Breast epithelium (tissue), 4 donors: ENCODE data around the gene MALRD1. TPM values are rescaled to one million over a fixed set of nuclear protein-coding genes. Genes with fewer than 3 reads are reported as not detected.

Experiments
- DNase-seq, 2 donors: peaks; one replicate each; pipeline ENCODE4 v3.0.0-alpha.2; 2019; ENCODE audit warnings: low spot score in 2 of 2
- H3K27ac ChIP-seq, 2 donors: fragments of 200-600 bp; sonication (generic) in 1 of 2; one replicate each; pipeline ENCODE4 v1.5.1; 2016 to 2019; ENCODE audit warnings: mild to moderate bottlenecking in 1 of 2
- H3K27me3 ChIP-seq, 2 donors: fragments of 200-600 bp; sonication (generic) in 1 of 2; one replicate each; pipeline versions ENCODE4 v1.5.1 to v1.6.0; 2017 to 2019; ENCODE audit warnings: control low read depth in 1 of 2, mild to moderate bottlenecking in 1 of 2
- H3K36me3 ChIP-seq: fragments of 200-600 bp; one replicate; pipeline ENCODE4 v1.5.1; 2019
- H3K4me1 ChIP-seq, 2 donors: fragments of 200-600 bp; sonication (generic); one replicate each; pipeline ENCODE4 v1.5.1; 2016 to 2019; ENCODE audit warnings: control low read depth in 1 of 2
- H3K4me3 ChIP-seq, 3 donors: fragments of 200-600 bp; sonication (generic); 1 replicate in 2 of 3; 2 replicates in 1 of 3; pipeline ENCODE4 v1.5.1; 2016 to 2019; ENCODE audit warnings: mild to moderate bottlenecking in 3 of 3, moderate library complexity in 2 of 3
- H3K9me3 ChIP-seq, 2 donors: fragments of 200-600 bp; sonication (generic) in 1 of 2; one replicate each; pipeline ENCODE4 v1.5.1; 2016 to 2019; ENCODE audit warnings: control low read depth in 1 of 2
- CTCF ChIP-seq, 3 donors: fragments of 450-650 bp; IDR thresholded peaks; one replicate each; pipeline ENCODE4 v1.5.1; 2016 to 2017; ENCODE audit warnings: antibody characterized with exemption in 3 of 3, mild to moderate bottlenecking in 3 of 3, moderate library complexity in 3 of 3
- POLR2A ChIP-seq: fragments of 450-650 bp; IDR thresholded peaks from one replicate; pipeline ENCODE4 v1.6.1; 2016; ENCODE audit warnings: antibody characterized with exemption, mild to moderate bottlenecking, moderate library complexity
- POLR2AphosphoS5 ChIP-seq, 3 donors: sonication (generic); formaldehyde crosslinking; IDR thresholded peaks; one replicate each; pipeline ENCODE4 v1.6.1; 2017; ENCODE audit warnings: antibody characterized with exemption in 3 of 3
- intact Hi-C: fragments of 100-400 bp; cut with DNase I; formaldehyde crosslinking; loops from one replicate; pipeline ENCODE4 v1.15.1; 2023; ENCODE audit warnings: low total_unique reads
- total RNA-seq, 3 donors: library from RNA; depleted of rRNA; stranded (reverse); fragments of >200 nt; gene quantifications; one replicate each; pipeline ENCODE4 v1.1.0, GENCODE V29; 2016

MALRD1 gene
- total RNA-seq, 3 donors from 2014 or later, result 0.96 to 8.6 (median 2.6) TPM

GRCh38 chr10:19310066-19310465, 261.5 kb downstream of the MALRD1 start:
- no peak for DNase-seq
- Histone ChIP-seq H3K9me3 (no peaks in the 10 kb centered on the region), H3K4me1 (no peaks in the 10 kb centered on the region), H3K27ac (no peak overlapping the region), H3K4me3 (no peak overlapping the region), H3K36me3 (no peaks in the 10 kb centered on the region), H3K27me3 (no peaks in the 10 kb centered on the region)
- intact Hi-C loops, result no loop called here
- TF ChIP-seq CTCF (IDR thresholded peaks at IDR 0.05) (no peak), POLR2AphosphoS5 (IDR thresholded peaks at IDR 0.05) (no peak), POLR2A (no peak)

GRCh38 chr10:19316204-19316870, 267.7 kb downstream of the MALRD1 start:
- H3K4me1 ChIP-seq, result no peaks in the 10 kb centered on the region
- H3K36me3 ChIP-seq, result no peaks in the 10 kb centered on the region
- H3K27me3 ChIP-seq, result no peaks in the 10 kb centered on the region
- H3K9me3 ChIP-seq, result no peaks in the 10 kb centered on the region
- no peak for TF ChIP-seq POLR2A
- TF ChIP-seq CTCF (IDR thresholded peaks at IDR 0.05), result no peak
- no peak for TF ChIP-seq POLR2AphosphoS5 (IDR thresholded peaks at IDR 0.05)
- no peak for DNase-seq
- intact Hi-C loops, result no loop called here
- H3K4me3 ChIP-seq, result no peak overlapping the region
- no peak overlapping the region for H3K27ac ChIP-seq

- Histone ChIP-seq H3K4me1 (no peaks in the 10 kb centered on the region), H3K36me3 (no peaks in the 10 kb centered on the region), H3K9me3 (no peaks in the 10 kb centered on the region), H3K27me3 (no peaks in the 10 kb centered on the region), H3K4me3 (no peak overlapping the region), H3K27ac (no peak overlapping the region)
- no peak for DNase-seq
- TF ChIP-seq POLR2AphosphoS5 (IDR thresholded peaks at IDR 0.05), result no peak
- TF ChIP-seq CTCF (IDR thresholded peaks at IDR 0.05), result no peak
- no peak for TF ChIP-seq POLR2A
- intact Hi-C loops, result no loop called here
Measured at GRCh38 chr10:19317952-19318351, 269.4 kb downstream of the MALRD1 start.

GRCh38 chr10:19325581-19325980, 277.0 kb downstream of the MALRD1 start:
- TF ChIP-seq POLR2AphosphoS5 (IDR thresholded peaks at IDR 0.05) (no peak), CTCF (IDR thresholded peaks at IDR 0.05) (no peak), POLR2A (no peak)
- no peak overlapping the region for H3K4me3 ChIP-seq
- H3K27me3 ChIP-seq, result no peaks in the 10 kb centered on the region
- no peaks in the 10 kb centered on the region for H3K9me3 ChIP-seq
- no peak overlapping the region for H3K27ac ChIP-seq
- DNase-seq, result no peak
- H3K4me1 ChIP-seq, result no peaks in the 10 kb centered on the region
- no peaks in the 10 kb centered on the region for H3K36me3 ChIP-seq
- intact Hi-C loops, result no loop called here

GRCh38 chr10:19328582-19328981, 280.0 kb downstream of the MALRD1 start:
- Histone ChIP-seq H3K36me3 (no peaks in the 10 kb centered on the region), H3K9me3 (no peaks in the 10 kb centered on the region), H3K27me3 (no peaks in the 10 kb centered on the region), H3K4me1 (no peaks in the 10 kb centered on the region), H3K4me3 (no peak overlapping the region), H3K27ac (no peak overlapping the region)
- TF ChIP-seq CTCF (IDR thresholded peaks at IDR 0.05), result no peak
- no peak for TF ChIP-seq POLR2A
- TF ChIP-seq POLR2AphosphoS5 (IDR thresholded peaks at IDR 0.05), result no peak
- intact Hi-C loops, result no loop called here
- no peak for DNase-seq
